ENCODE measurements around the gene CD44. TPM values are rescaled to one million over a fixed set of nuclear protein-coding genes. Genes with fewer than 3 reads are reported as not detected.
"Not testable (repeated sequence)": the region's sequence is repeated elsewhere in the genome, so short reads cannot be mapped to it uniquely, and the experiment has no call there.

CD44 gene
- total RNA-seq, 1 donor from 2014 or later: 46.0 TPM

DNA sequence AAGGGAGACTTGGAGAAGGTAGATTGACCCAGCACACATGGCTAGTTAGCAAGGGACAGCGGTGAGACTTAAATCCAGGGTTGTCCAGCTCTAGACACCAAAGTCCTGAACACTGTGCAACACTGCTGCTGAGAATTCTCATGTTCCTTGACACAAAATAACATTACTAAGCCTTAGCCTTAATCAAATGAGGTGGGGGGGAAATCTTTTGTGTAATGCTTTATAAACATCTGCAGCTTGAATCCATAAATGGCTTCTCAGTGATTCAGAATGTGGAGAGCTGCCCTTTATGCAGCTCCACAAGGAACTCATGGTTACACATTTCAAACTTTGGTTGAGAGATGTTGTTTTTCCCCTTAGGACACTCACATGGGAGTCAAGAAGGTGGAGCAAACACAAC, 80.0 kb downstream of the CD44 start:
- Mint-ChIP-seq H3K27ac (no peak overlapping the region), H3K4me1 (ENCODE audit: unreplicated experiment) (peaks cover 17% of the 10 kb centered on the region), H3K9me3 (no peaks in the 10 kb centered on the region), H3K36me3 (no peaks in the 10 kb centered on the region), H3K27me3 (peaks cover 7% of the 10 kb centered on the region), H3K4me3 (no peak overlapping the region)
- no peak for DNase-seq (ENCODE audit: extremely low spot score, unreplicated experiment)
- TF ChIP-seq, protein P1, sequence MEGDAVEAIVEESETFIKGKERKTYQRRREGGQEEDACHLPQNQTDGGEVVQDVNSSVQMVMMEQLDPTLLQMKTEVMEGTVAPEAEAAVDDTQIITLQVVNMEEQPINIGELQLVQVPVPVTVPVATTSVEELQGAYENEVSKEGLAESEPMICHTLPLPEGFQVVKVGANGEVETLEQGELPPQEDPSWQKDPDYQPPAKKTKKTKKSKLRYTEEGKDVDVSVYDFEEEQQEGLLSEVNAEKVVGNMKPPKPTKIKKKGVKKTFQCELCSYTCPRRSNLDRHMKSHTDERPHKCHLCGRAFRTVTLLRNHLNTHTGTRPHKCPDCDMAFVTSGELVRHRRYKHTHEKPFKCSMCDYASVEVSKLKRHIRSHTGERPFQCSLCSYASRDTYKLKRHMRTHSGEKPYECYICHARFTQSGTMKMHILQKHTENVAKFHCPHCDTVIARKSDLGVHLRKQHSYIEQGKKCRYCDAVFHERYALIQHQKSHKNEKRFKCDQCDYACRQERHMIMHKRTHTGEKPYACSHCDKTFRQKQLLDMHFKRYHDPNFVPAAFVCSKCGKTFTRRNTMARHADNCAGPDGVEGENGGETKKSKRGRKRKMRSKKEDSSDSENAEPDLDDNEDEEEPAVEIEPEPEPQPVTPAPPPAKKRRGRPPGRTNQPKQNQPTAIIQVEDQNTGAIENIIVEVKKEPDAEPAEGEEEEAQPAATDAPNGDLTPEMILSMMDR (conservative IDR thresholded peaks at IDR 0.05): no peak

DNA sequence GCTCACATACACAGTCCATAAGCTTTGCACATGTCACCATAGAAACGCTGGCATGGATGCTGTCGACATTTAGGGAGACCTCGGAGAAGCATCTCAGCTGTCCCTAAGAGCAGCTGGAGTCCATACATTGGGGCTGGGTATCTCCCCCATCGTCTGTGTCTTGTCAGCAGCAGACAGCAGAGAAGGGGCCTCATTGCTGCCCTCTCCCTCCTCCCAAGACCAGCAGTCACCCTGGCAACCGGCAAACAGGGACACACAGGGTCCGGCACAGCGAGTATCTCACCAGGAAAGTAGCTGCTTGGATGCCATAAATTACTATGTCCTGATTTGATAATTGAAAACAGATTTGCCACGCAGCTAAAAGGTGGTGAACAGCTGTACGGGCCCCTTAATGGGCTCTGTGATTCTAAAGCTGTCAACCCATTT, 84.4 kb downstream of the CD44 start:
- Mint-ChIP-seq H3K27ac (no peak overlapping the region), H3K9me3 (no peaks in the 10 kb centered on the region), H3K27me3 (peaks cover 3% of the 10 kb centered on the region), H3K4me1 (ENCODE audit: unreplicated experiment) (peaks cover 18% of the 10 kb centered on the region), H3K36me3 (no peaks in the 10 kb centered on the region), H3K4me3 (no peak overlapping the region)
- no peak for DNase-seq (ENCODE audit: extremely low spot score, unreplicated experiment)
- TF ChIP-seq, protein P1 (conservative IDR thresholded peaks at IDR 0.05): no peak

DNA sequence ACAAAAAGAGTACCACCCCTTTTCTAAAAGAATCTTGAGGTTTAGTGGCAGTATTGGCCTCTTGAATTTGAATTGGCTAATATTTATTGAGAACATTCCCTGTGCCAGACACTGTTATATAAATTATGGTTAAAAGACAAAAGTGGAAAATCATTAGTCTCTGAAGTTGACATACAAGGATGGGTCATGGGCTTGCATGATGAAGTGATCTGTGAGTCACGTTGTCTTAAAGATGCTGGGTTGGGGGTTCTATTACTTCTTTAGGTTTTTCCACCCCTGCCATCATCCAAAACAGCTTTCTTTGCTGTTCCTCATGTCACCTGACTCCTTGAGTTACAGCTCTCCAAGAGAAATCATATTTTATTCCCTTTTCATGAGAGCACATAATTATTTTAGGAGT, 85.0 kb downstream of the CD44 start:
- DNase-seq (ENCODE audit: extremely low spot score, unreplicated experiment): no peak
- Mint-ChIP-seq H3K4me1 (ENCODE audit: unreplicated experiment) (peaks cover 18% of the 10 kb centered on the region), H3K36me3 (no peaks in the 10 kb centered on the region), H3K27me3 (peaks cover 3% of the 10 kb centered on the region), H3K9me3 (no peaks in the 10 kb centered on the region), H3K27ac (no peak overlapping the region), H3K4me3 (no peak overlapping the region)
- TF ChIP-seq, protein P1 (conservative IDR thresholded peaks at IDR 0.05): no peak

DNA sequence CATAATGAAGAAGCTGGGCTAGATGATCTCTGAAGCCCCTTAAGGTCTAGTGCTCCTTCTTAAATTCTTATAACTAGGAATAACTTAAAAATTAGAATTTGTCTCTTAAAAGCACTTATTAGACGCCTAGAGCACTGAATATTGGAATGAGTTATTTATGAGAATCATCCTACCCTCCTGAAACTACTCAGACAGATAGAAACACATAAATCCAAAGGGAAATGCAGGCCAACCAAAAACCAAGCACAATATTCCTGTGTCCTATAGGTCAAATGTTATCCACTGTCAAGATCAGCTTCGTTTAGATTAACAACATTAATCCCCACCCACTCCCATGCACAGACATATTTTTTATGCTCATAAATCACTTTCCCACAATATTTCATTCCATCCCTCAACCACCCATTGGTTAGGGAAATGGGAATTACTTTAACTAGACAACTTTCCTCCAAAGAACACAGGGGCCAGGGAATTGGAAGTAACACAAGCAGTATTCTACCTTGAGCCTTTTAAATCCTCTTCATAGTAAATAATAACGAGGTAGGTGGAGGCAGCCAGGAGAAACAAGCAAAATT, 87.1 kb downstream of the CD44 start:
- H3K4me3 Mint-ChIP-seq: no peak overlapping the region
- peaks cover 18% of the 10 kb centered on the region for H3K4me1 Mint-ChIP-seq (ENCODE audit: unreplicated experiment)
- no peaks in the 10 kb centered on the region for H3K27me3 Mint-ChIP-seq
- TF ChIP-seq, protein P1 (conservative IDR thresholded peaks at IDR 0.05): no peak
- H3K9me3 Mint-ChIP-seq: no peaks in the 10 kb centered on the region
- no peak for DNase-seq (ENCODE audit: extremely low spot score, unreplicated experiment)
- H3K36me3 Mint-ChIP-seq: no peaks in the 10 kb centered on the region
- no peak overlapping the region for H3K27ac Mint-ChIP-seq

DNA sequence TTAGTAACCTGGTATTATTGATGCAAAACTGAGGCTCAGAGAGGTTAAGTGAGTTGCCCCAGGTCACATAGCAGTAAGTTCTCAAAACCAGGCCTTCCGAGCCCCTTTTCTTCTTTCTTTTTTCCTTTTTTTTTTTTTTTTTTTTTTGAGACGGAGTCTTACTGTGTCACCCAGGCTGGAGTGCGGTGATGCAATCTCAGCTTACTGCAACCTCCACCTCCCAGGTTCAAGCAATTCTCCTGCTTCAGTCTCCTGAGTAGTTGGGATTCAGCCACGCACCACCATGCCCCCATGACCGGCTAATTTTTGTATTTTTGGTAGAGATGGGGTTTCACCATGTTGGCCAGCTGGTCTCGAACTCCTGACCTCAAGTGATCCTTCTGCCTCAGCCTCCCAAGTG, 87.8 kb downstream of the CD44 start:
- peaks cover 15% of the 10 kb centered on the region for H3K4me1 Mint-ChIP-seq (ENCODE audit: unreplicated experiment)
- not testable (repeated sequence) for DNase-seq (ENCODE audit: extremely low spot score, unreplicated experiment); H3K27ac Mint-ChIP-seq; H3K36me3 Mint-ChIP-seq; H3K27me3 Mint-ChIP-seq; H3K4me3 Mint-ChIP-seq; H3K9me3 Mint-ChIP-seq

DNA sequence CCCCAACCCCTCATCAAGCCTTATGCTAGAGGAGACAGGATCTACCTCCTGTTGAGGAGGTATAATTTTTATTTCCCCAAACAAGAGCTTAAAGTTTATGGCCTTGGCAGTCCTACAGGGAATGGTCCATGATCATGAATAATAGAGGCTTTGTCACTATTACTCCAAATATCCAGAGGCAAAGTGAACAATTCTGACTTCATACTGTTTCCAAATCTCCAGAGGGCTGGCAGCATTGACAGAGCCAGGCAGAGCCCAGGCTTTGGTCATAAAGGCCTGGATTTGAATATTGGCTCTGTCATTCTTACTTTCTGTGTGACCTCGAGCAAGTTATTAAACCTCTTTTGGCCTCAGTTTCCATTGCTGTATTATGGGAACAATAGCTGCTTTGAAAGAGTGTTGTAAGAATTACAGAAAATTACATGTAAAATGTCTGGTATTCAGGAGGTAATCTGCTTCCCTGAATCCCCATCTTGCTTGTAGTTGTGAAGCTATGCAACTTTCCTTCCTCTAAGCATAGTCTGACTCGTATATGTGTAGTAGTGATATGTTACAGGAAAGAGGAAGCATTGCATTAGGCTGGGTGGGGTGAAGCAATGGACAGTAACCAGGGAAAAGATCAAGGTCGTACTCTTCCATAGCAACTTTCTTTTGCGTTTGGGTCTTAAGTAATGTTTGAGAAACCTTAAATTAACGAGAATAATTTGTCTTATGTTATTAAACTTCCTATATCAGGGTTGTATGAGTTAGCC, 88.8 kb downstream of the CD44 start:
- peaks cover 15% of the 10 kb centered on the region for H3K4me1 Mint-ChIP-seq (ENCODE audit: unreplicated experiment)
- no peak overlapping the region for H3K4me3 Mint-ChIP-seq
- H3K27me3 Mint-ChIP-seq: no peaks in the 10 kb centered on the region
- H3K9me3 Mint-ChIP-seq: no peaks in the 10 kb centered on the region
- DNase-seq (ENCODE audit: extremely low spot score, unreplicated experiment): no peak
- TF ChIP-seq, protein P1 (conservative IDR thresholded peaks at IDR 0.05): no peak
- H3K36me3 Mint-ChIP-seq: no peaks in the 10 kb centered on the region
- no peak overlapping the region for H3K27ac Mint-ChIP-seq
